HL-60 (cell line): ENCODE data around the gene BBS1.

Source experiments
- DNase-seq, 2 experiments: peaks; one replicate each; pipeline ENCODE4 v3.0.0-alpha.2; 2010 to 2020; ENCODE audit warnings: low read depth in 1 of 2, low spot score in 1 of 2
- H3K27ac ChIP-seq: fragments of 250-450 bp; sonication (Bioruptor Pico); replicated peaks from 2 replicates; pipeline ENCODE4 v1.5.1; 2020; ENCODE audit warnings: mild to moderate bottlenecking, moderate library complexity
- H3K27me3 ChIP-seq: fragments of 250-450 bp; sonication (Bioruptor Pico); 2 replicates; pipeline ENCODE4 v1.5.1; 2021; ENCODE audit warnings: mild to moderate bottlenecking, moderate library complexity; ENCODE audit not compliant: insufficient read depth, poor library complexity, severe bottlenecking
- H3K4me3 ChIP-seq: replicated peaks from 2 replicates; pipeline ENCODE4 v1.5.1; 2011; ENCODE audit warnings: mild to moderate bottlenecking, control low read depth, low read length; ENCODE audit not compliant: insufficient read depth
- CTCF ChIP-seq: IDR thresholded peaks from one replicate; pipeline ENCODE4 v1.5.1; 2011; ENCODE audit warnings: low read length, control low read depth, inconsistent platforms; ENCODE audit not compliant: insufficient read depth
- GABPA ChIP-seq: IDR thresholded peaks from 2 replicates; pipeline ENCODE4 v1.6.1; 2012; ENCODE audit warnings: low read depth
- POLR2AphosphoS5 ChIP-seq: IDR thresholded peaks from 2 replicates; pipeline ENCODE4 v1.6.1; 2012; ENCODE audit warnings: low read depth
- REST ChIP-seq: IDR thresholded peaks from 2 replicates; pipeline ENCODE4 v1.6.1; 2012; ENCODE audit warnings: low read depth; ENCODE audit not compliant: insufficient replicate concordance
- SPI1 ChIP-seq: IDR thresholded peaks from 2 replicates; pipeline ENCODE4 v1.6.1; 2012; ENCODE audit warnings: low read depth, mild to moderate bottlenecking, borderline replicate concordance

BBS1 gene

GRCh38 chr11:66561975-66562248, 51.5 kb downstream of the BBS1 start:
- TF ChIP-seq GABPA (no peak), POLR2AphosphoS5 (no peak), REST (no peak), SPI1 (no peak), CTCF (no peak)
- no peak overlapping the region for H3K4me3 ChIP-seq
- DNase-seq: no peak
- no peak overlapping the region for H3K27ac ChIP-seq
- peaks cover under 1% of the 10 kb centered on the region for H3K27me3 ChIP-seq

DNA sequence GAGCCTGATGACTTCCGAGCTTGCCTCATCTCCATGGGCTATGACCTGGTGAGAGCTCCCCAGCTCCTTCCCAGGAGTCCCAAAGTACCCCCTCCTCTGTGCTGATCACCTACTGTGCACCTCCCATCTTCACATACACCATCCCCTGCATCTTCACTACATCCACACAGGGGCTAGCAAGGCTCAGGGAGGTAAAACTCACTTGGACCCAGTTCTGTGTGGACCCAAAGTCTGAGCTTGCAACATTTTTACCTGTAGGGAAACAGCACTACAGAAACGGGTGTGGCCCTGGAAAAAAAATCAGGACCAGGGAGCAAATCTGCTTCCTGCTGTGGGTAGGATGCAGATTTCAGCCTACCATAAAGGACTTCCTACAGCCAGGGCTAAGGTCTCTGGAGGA, 51.8 kb downstream of the BBS1 start:
- H3K27me3 ChIP-seq: peaks cover 2% of the 10 kb centered on the region
- no peak overlapping the region for H3K27ac ChIP-seq
- no peak overlapping the region for H3K4me3 ChIP-seq
- no peak for DNase-seq
- TF ChIP-seq SPI1: no peak
- TF ChIP-seq REST: no peak
- TF ChIP-seq CTCF: no peak
- TF ChIP-seq GABPA: no peak
- TF ChIP-seq POLR2AphosphoS5: no peak

- no peak overlapping the region for H3K27ac ChIP-seq
- no peak overlapping the region for H3K4me3 ChIP-seq
- TF ChIP-seq REST: no peak
- TF ChIP-seq SPI1: no peak
- no peak for TF ChIP-seq GABPA
- TF ChIP-seq POLR2AphosphoS5: no peak
- TF ChIP-seq CTCF: no peak
- no peak for DNase-seq
- peaks cover 8% of the 10 kb centered on the region for H3K27me3 ChIP-seq
Observed at GRCh38 chr11:66562907-66563583, 52.6 kb downstream of the BBS1 start.
